Stimulated activated CD4-positive, alpha-beta T cell treated with anti-CD3 and anti-CD28 coated beads, Interleukin-2, amount 100 ng/mL, for 4 hours (primary cell): Measurements from ENCODE around the gene SNTG2.

Source experiments
- DNase-seq: peaks from one replicate; pipeline ENCODE4 v3.0.0-alpha.2; 2020; ENCODE audit warnings: low read depth

Gene SNTG2

GRCh38 chr2:1283020-1283801, 332.6 kb downstream of the SNTG2 start:
- DNase-seq, result no peak

GRCh38 chr2:1283871-1284270, 333.2 kb downstream of the SNTG2 start:
- no peak for DNase-seq

DNA sequence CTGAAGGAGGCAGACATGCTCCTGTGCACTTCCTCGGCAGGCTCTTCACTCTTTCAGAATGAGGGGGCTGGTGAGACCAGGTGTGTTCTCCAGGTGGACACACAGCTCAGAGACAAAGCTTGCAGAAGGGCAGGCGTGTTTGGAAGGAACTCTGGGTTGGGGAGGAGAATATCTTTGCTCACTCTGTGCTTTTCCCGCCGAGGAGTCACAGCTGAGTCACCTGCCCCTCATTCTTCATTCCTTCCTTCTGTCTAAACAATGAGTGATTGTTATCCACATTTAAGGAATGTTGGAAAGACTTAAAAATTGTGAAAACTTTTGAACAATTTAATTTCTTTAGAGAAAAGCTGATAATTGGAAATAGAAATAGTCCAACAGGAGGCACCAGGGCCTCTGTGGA, 336.3 kb downstream of the SNTG2 start:
- no peak for DNase-seq

DNA sequence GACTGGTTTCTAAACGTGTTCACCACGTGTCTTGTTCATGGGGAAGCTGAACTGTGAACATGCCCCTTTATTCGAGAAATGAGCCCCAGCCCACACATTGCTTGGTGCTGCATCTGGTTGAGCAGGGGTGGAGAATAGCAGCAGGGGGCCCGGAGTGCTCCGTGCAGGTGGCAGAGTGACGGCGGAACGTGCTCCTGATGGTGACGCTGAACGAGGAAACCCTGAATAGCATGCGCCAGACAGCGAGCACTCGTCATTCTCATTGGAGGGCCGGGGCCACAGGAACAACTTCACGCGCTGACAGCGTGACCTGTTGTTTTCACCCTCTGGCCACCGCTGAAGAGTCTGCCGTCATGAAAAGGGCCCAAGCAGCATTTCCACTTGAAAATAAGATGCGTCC, 336.8 kb downstream of the SNTG2 start:
- DNase-seq, result no peak

GRCh38 chr2:1294900-1295299, 344.3 kb downstream of the SNTG2 start:
- no peak for DNase-seq

- DNase-seq, result no peak
Measured at GRCh38 chr2:1295740-1296139, 345.1 kb downstream of the SNTG2 start.

DNA sequence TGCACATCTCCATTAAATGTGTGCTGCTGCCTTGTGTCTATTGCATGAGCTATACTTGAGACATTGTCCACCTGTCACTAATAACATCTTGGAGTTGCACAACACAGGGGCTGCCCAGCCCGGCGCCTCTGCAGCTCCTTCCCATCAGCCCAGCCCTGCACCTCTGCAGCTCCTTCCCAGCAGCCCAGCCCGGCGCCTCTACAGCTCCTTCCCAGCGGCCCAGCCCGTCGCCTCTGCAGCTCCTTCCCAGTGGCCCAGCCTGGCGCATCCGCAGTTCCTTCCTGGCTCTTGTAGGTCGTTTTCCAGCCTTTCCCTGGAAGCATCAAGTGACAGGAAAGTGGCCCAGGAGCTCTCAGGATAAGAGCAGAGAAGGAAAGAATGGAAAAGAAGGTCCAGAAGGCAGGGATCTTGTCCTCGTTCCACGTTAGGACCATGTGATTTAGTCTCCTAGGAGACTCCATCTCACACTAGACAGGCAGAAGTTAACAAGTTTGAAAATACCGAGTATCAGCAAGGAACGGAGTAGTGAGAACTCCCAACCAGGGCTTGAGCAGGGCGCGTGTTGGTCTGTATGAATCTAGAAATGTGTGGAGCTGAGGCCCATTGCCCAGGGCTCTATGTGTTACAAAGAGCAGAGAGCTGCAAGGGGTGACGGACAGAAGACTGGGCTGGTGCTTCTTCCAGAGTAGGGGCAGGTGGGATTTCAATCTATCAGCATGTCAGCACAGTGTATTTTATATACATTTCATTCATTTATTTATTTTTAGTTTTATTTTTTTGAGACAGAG, 346.9 kb downstream of the SNTG2 start:
- no peak for DNase-seq

DNA sequence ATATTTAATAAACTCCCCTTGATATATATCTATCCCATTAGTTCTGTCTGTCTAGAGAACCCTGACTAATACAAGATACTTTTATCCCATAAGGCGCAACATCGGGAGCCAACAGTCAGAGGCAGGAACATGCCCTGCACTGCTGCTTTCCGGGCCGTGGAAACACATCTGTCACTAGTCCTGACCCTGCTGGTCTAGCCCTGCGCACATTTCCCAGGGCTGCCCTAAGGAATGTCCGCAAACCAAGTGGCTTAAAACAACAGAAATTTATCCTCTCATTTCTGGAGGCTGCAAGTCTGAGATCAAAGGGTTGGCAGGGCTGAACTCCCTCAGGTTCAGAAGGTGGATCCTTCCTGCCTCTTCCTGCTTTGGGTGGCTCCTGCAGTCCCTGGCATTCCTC, 348.4 kb downstream of the SNTG2 start:
- no peak for DNase-seq

GRCh38 chr2:1300284-1300683, 349.6 kb downstream of the SNTG2 start:
- no peak for DNase-seq

DNA sequence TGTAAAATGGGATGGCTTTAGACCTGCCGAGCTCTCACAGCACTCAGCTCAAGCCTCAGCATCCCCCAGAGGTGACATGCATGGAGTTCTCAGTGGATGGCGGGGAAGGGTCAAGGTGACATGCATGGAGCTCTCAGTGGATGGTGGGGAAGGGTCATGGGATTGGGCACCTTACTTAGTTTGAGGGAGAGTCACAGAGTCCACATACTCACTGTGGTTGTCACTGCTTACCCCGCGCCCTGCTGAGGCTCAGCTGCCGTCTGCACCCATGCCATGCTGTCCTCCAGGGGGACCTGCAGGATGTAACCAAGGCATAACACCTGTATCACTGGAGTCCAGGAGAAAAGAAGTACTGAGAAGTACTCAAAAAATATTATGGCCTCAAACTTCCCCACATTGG, 350.4 kb downstream of the SNTG2 start:
- no peak for DNase-seq

- DNase-seq, result no peak
Measured at GRCh38 chr2:1305342-1306013, 354.8 kb downstream of the SNTG2 start.

GRCh38 chr2:1306014-1306686, 355.5 kb downstream of the SNTG2 start:
- DNase-seq, result no peak

GRCh38 chr2:1306687-1307516, 356.3 kb downstream of the SNTG2 start:
- no peak for DNase-seq

DNA sequence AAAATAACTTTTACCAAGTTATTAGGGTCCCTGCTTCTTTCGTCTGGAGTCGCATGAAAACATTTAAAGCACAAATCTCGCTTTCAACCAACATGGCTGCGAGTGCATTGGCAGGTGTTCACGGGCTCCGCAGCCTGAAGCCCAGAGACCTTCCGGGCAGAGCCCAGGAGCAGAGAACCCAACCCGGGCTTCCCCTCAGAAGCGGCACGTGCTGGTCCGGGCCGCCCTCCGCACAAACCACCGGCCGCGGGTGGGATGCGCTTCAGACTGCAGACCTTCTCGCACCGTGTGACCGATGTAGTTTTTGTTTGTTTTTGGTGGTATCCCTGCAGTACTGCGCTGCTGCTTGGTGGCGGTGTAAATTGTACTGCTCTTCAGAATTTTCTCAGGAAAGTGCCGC, 357.0 kb downstream of the SNTG2 start:
- DNase-seq, result no peak

GRCh38 chr2:1308678-1309077, 358.0 kb downstream of the SNTG2 start:
- no peak for DNase-seq

DNA sequence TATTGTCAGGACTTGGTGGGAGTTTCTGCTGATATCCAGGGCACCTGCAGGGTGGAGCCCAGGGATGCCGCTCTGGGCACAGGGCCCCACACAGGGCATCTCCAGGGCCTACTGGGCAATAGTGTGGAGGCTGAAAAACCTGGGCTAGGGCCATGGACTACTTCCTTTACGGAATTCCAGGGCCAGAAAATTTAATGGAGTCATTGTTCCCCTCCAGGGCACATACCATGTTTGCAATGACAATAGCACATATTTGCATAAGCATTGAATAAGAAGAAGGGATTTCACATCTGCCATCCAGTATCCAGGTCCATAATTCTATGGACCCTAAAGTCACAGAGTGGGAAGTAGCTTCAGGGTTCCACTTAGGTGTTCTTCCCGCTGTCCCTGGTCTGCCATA, 358.9 kb downstream of the SNTG2 start:
- DNase-seq, result no peak

- no peak for DNase-seq
Measured at GRCh38 chr2:1310202-1310601, 359.6 kb downstream of the SNTG2 start.

DNA sequence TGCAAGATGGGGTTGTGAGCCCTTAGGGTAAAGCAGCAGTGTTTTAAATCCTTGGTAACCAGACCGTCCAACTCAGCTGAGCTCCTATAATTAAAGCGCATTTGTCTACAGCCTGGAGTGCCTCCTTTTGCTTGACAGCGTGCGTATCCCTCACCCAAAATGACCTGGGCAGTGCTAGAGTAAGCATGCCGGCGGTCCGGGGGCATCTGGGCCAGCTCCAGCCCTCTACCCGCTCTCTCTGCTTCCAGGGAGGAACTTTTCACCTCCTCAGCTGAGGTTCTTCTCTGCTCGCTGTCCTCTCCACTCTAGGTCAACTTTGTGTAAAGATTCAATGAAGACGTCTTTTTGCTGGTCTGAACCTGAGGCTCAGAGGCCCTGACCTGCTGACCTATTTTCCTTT, 360.2 kb downstream of the SNTG2 start:
- DNase-seq, result no peak

- no peak for DNase-seq
Measured at GRCh38 chr2:1313240-1313924, 362.7 kb downstream of the SNTG2 start.

- no peak for DNase-seq
Measured at GRCh38 chr2:1314254-1314653, 363.6 kb downstream of the SNTG2 start.
